ENCODE data around the gene MSI2. TPM values are rescaled to one million over a fixed set of nuclear protein-coding genes. Genes with fewer than 3 reads are reported as not detected.
A peak's percentile ranks its signal among the peaks of the same experiment; 100 is the strongest.

The MSI2 gene
- total and polyA plus RNA-seq, 9 of the 15 experiments (the other 6 are each of a cell fraction or from before 2014, with no cell fraction given) = 4.6 to 61.8 (median 42.4) TPM

GRCh38 chr17:57541472-57542394 lies 285.4 kb downstream of the MSI2 start (continued):
- TF ChIP-seq RBBP5 (IDR thresholded peaks at IDR 0.05; ENCODE audit: borderline replicate concordance, insufficient read depth, low read length, poor library complexity, severe bottlenecking) = no peak
- TF ChIP-seq CTCF (IDR thresholded peaks at IDR 0.05 in 2 of 3, conservative IDR thresholded peaks at IDR 0.05 in 1 of 3; ENCODE audit: insufficient read depth in 2 of 3, low read depth in 1 of 3, low read length in 3 of 3) = no peak
- TF ChIP-seq ZNF561 (CRISPR knock-in tag; conservative IDR thresholded peaks at IDR 0.05) = no peak
- no peak for TF ChIP-seq CBX2 (IDR thresholded peaks at IDR 0.05; ENCODE audit: insufficient read depth, low read length, poor library complexity, severe bottlenecking)
- peak; percentile 92 for TF ChIP-seq PKNOX1 (IDR thresholded peaks at IDR 0.05)
- TF ChIP-seq ZBTB7A (IDR thresholded peaks at IDR 0.05; ENCODE audit: borderline replicate concordance, control insufficient read depth, low read depth, low read length) = no peak
- no peak for TF ChIP-seq MCM2 (IDR thresholded peaks at IDR 0.05; ENCODE audit: low read depth)
- TF ChIP-seq NFIC (IDR thresholded peaks at IDR 0.05) = no peak
- TF ChIP-seq SIN3A (IDR thresholded peaks at IDR 0.05; ENCODE audit: borderline replicate concordance in 2 of 2, control insufficient read depth in 1 of 2, low read depth in 2 of 2, low read length in 2 of 2) = no peak
- TF ChIP-seq NFE2 (IDR thresholded peaks at IDR 0.05; ENCODE audit: low read depth) = peak; percentile 64
- TF ChIP-seq ZNF778 (CRISPR knock-in tag; IDR thresholded peaks at IDR 0.05) = no peak
- peak; percentile 84; the same call in 1 of the 2 replicates for TF ChIP-seq DPF2 (IDR thresholded peaks at IDR 0.05)
- no peak for TF ChIP-seq JUNB (CRISPR knock-in tag; conservative IDR thresholded peaks at IDR 0.05)
- TF ChIP-seq PHF20 (IDR thresholded peaks at IDR 0.05; ENCODE audit: partially characterized antibody) = peak; percentile 73
- no peak for TF ChIP-seq ID3 (CRISPR knock-in tag; IDR thresholded peaks at IDR 0.05)
- 0 out of 2 replicates have a peak, but pooled peaks have one; percentile 17 for TF ChIP-seq ID3 (tag; IDR thresholded peaks at IDR 0.05)
- no peak for TF ChIP-seq POU5F1 (IDR thresholded peaks at IDR 0.05; ENCODE audit: borderline replicate concordance, low read depth, low read length, partially characterized antibody)
- TF ChIP-seq BMI1 (IDR thresholded peaks at IDR 0.05; ENCODE audit: low read length) = no peak
- TF ChIP-seq ZNF551 (CRISPR knock-in tag; IDR thresholded peaks at IDR 0.05) = no peak
- TF ChIP-seq POLR2G (IDR thresholded peaks at IDR 0.05; ENCODE audit: low read depth, low read length) = no peak
- no peak for TF ChIP-seq POLR2AphosphoS5 (IDR thresholded peaks at IDR 0.05; ENCODE audit: control insufficient read depth, insufficient read depth, low read depth, low read length)
- TF ChIP-seq ZNF830 (CRISPR knock-in tag; IDR thresholded peaks at IDR 0.05) = no peak
- peak; percentile 28; the same call in 1 of the 2 replicates for TF ChIP-seq MAFF (IDR thresholded peaks at IDR 0.05; ENCODE audit: low read length)
- no peak for TF ChIP-seq ZBED1 (IDR thresholded peaks at IDR 0.05)
- no peak for TF ChIP-seq RFX1 (IDR thresholded peaks at IDR 0.05)
- no peak for TF ChIP-seq NR2C1 (IDR thresholded peaks at IDR 0.05)
- 0 out of 2 replicates have a peak, but pooled peaks have one; percentile 10 for TF ChIP-seq NR2C1 (tag; IDR thresholded peaks at IDR 0.05)

Data from K562 (cell line).